Endothelial cell of umbilical vein (primary cell): ENCODE data around the gene NELFCD. TPM values are rescaled to one million over a fixed set of nuclear protein-coding genes. Genes with fewer than 3 reads are reported as not detected.
"Not testable (repeated sequence)": the region's sequence is repeated elsewhere in the genome, so short reads cannot be mapped to it uniquely, and the experiment has no call there.

Experiments
- BruUV-seq: library from RNA; stranded (reverse); fragments of 400-500 nt; replicated peaks from 2 replicates; lab custom pipeline; 2021; lab: Mats Ljungman, UMichigan
- CTCF ChIA-PET: fragments of 300-600, 350-600 bp; sonication (Branson Sonifier 250); formaldehyde crosslinking; loops from one replicate; lab custom pipeline; 2021; ENCODE audit warnings: antibody characterized with exemption, inconsistent platforms; lab: Charles Lee
- POLR2A ChIA-PET: fragments of 300-600, 350-600 bp; sonication (Branson Sonifier 250); formaldehyde crosslinking; loops from one replicate; lab custom pipeline; 2021; ENCODE audit warnings: antibody characterized with exemption, inconsistent platforms; lab: Charles Lee
- DNase-seq: peaks from one replicate; pipeline ENCODE4 v3.0.0-alpha.2; 2011; ENCODE audit warnings: low read depth, low spot score
- FAIRE-seq: peaks from 2 replicates; lab custom pipeline; 2011; peaks lifted over from hg19 to GRCh38; lab: Jason Lieb, UNC
- H2AFZ ChIP-seq: 2 replicates; pipeline ENCODE4 v1.6.0; 2012; ENCODE audit warnings: low read depth, low read length, control low read depth, inconsistent platforms
- H3K27ac ChIP-seq: 2 replicates; pipeline ENCODE4 v1.5.1; 2011; ENCODE audit warnings: low read depth, mild to moderate bottlenecking, control low read depth, low read length, moderate library complexity; ENCODE audit not compliant: insufficient read depth
- H3K27me3 ChIP-seq, 2 experiments: 2 replicates each; pipeline versions ENCODE4 v1.6.0 to v1.6.1; 2011; ENCODE audit warnings: low read length in 2 of 2, mixed read lengths in 1 of 2; ENCODE audit not compliant: control insufficient read depth in 2 of 2, insufficient read depth in 2 of 2
- H3K36me3 ChIP-seq, 2 experiments: 2 replicates in 1 of 2; 3 replicates in 1 of 2; pipeline ENCODE4 v1.5.1; 2011; ENCODE audit warnings: low read length in 2 of 2, mild to moderate bottlenecking in 1 of 2, moderate library complexity in 1 of 2; ENCODE audit not compliant: control insufficient read depth in 2 of 2, insufficient read depth in 2 of 2; ENCODE audit errors: extremely low read depth in 1 of 2
- H3K4me1 ChIP-seq: 3 replicates; pipeline ENCODE4 v1.5.1; 2011; ENCODE audit warnings: mild to moderate bottlenecking, low read length; ENCODE audit not compliant: control insufficient read depth, insufficient read depth; ENCODE audit errors: extremely low read depth
- H3K4me2 ChIP-seq: 2 replicates; pipeline ENCODE4 v1.6.1; 2011; ENCODE audit warnings: low read length, control low read depth, mixed read lengths; ENCODE audit not compliant: insufficient read depth
- H3K4me3 ChIP-seq, 3 experiments: fragments of 200-600 bp in 1 of 3; sonication (generic), shearing (Covaris generic) in 1 of 3; replicated peaks in 1 of 3; 2 replicates each; pipeline ENCODE4 v1.5.1; 2011 to 2016; ENCODE audit warnings: control low read depth in 3 of 3, low read length in 3 of 3, mild to moderate bottlenecking in 2 of 3, inconsistent platforms in 1 of 3, low read depth in 1 of 3, moderate library complexity in 1 of 3; ENCODE audit not compliant: insufficient read depth in 1 of 3
- H3K79me2 ChIP-seq: 2 replicates; pipeline ENCODE4 v1.6.0; 2012; ENCODE audit warnings: low read length, inconsistent platforms; ENCODE audit not compliant: control insufficient read depth, insufficient read depth
- H3K9ac ChIP-seq: replicated peaks from 2 replicates; pipeline ENCODE3; 2011; ENCODE audit warnings: low read length, control low read depth; ENCODE audit not compliant: insufficient read depth; ENCODE audit errors: extremely low read depth
- H3K9me1 ChIP-seq: replicated peaks from 3 replicates; pipeline ENCODE4 v1.6.0; 2011; ENCODE audit warnings: mild to moderate bottlenecking, low read length; ENCODE audit not compliant: control insufficient read depth, insufficient read depth; ENCODE audit errors: extremely low read depth
- H3K9me3 ChIP-seq: replicated peaks from 2 replicates; pipeline ENCODE4 v1.5.1; 2012; ENCODE audit warnings: low read length, inconsistent platforms; ENCODE audit not compliant: control insufficient read depth, insufficient read depth
- H4K20me1 ChIP-seq: replicated peaks from 2 replicates; pipeline ENCODE3; 2011; ENCODE audit warnings: mild to moderate bottlenecking, low read length; ENCODE audit not compliant: control insufficient read depth, insufficient read depth; ENCODE audit errors: extremely low read depth
- EZH2 ChIP-seq: IDR thresholded peaks from 2 replicates; pipeline ENCODE4 v1.6.1; 2012; ENCODE audit warnings: borderline replicate concordance, low read depth, mild to moderate bottlenecking, moderate library complexity, low read length, inconsistent platforms; ENCODE audit not compliant: severe bottlenecking
- POLR2AphosphoS5 ChIP-seq: IDR thresholded peaks from 2 replicates; pipeline ENCODE4 v1.6.1; 2012; ENCODE audit warnings: low read depth, mild to moderate bottlenecking, control low read depth, low read length, moderate library complexity; ENCODE audit not compliant: insufficient read depth
- dilution Hi-C: fragments of 300-500 bp; cut with MboI; formaldehyde crosslinking; loops from one replicate; pipeline ENCODE4 v1.15.0; 2019; ENCODE audit warnings: low sequenced_read_pairs; ENCODE audit not compliant: extremely low pct_ligation_motif_present
- intact Hi-C: fragments of 100-400 bp; cut with micrococcal nuclease; formaldehyde crosslinking; loops from one replicate; pipeline ENCODE4 v1.10.0; 2022
- polyA plus RNA-seq, 4 experiments: library from polyadenylated mRNA; depleted of rRNA in 3 of 4; stranded (reverse) in 3 of 4; unstranded in 1 of 4; fragments of >200 nt; gene quantifications; 2 replicates each; pipeline versions ENCODE4 v1.2.1 to v1.2.3, GENCODE V29; 2011 to 2012; ENCODE audit warnings: missing spikeins in 1 of 4
- total RNA-seq: library from RNA; stranded (reverse); gene quantifications from 2 replicates; pipeline ENCODE4 v1.2.3, GENCODE V29; 2021
- TF ChIP-seq, protein P1 (sequence below), 2 donors: IDR thresholded peaks; 1 replicate in 1 of 2; 2 replicates in 1 of 2; pipeline ENCODE4 v1.5.1; 2011; ENCODE audit warnings: low read length in 2 of 2, mild to moderate bottlenecking in 2 of 2, moderate library complexity in 2 of 2, control low read depth in 1 of 2, inconsistent platforms in 1 of 2, low read depth in 1 of 2; ENCODE audit not compliant: insufficient read depth in 1 of 2; ENCODE audit errors: extremely low read depth in 1 of 2

NELFCD gene
- total and polyA plus RNA-seq, 2 donors (not counting 3 experiments of a cell fraction or from before 2014, with no cell fraction given), result 90.1 to 92.5 TPM

DNA sequence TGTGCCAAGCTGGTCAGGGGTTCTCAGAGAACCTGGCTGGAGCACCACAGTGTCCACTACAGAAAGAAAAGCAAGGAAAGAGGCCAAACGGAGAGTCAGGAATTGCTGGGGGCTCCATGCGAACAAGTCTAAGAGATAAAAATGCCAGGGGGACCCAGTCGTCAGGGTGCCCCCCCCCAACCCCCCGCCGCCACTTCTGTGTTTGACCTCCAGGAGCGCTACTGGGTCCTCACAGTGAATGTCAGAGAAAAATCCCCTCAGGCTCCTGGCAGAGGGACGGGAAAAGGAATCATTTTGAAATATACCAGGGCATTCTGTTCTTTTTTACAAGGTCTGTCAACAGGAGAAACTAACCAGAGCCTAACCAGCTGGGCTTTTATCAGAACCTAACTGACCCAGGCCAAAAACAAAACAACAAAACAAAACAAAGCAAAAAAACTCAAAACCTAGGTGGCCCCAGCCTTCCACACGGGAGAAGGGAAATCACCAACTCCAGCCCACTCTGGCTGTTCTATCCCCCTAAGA is 17.9 kb upstream of the NELFCD start:
- POLR2A ChIA-PET, result no interaction called here
- FAIRE-seq (no peak), DNase-seq (no peak)
- H3K9me3 ChIP-seq, result no peaks in the 10 kb centered on the region
- H4K20me1 ChIP-seq, result no peaks in the 10 kb centered on the region
- H3K36me3 ChIP-seq, result no peaks in the 10 kb centered on the region
- H3K9me1 ChIP-seq, result no peaks in the 10 kb centered on the region
- H3K9ac ChIP-seq, result no peak overlapping the region
- no peaks in the 10 kb centered on the region for H3K4me1 ChIP-seq
- peaks cover 0 to 2% of the 10 kb centered on the region in 2 experiments for H3K27me3 ChIP-seq
- BruUV-seq, result no TSS peak
- H3K79me2 ChIP-seq, result no peaks in the 10 kb centered on the region
- CTCF ChIA-PET, result no interaction called here
- intact Hi-C loops (no loop called here), dilution Hi-C loops (no loop called here)
- H2AFZ ChIP-seq, result no peak overlapping the region
- H3K4me3 ChIP-seq, result no peak overlapping the region
- TF ChIP-seq POLR2AphosphoS5 (no peak), EZH2 (no peak)
- TF ChIP-seq, protein P1, sequence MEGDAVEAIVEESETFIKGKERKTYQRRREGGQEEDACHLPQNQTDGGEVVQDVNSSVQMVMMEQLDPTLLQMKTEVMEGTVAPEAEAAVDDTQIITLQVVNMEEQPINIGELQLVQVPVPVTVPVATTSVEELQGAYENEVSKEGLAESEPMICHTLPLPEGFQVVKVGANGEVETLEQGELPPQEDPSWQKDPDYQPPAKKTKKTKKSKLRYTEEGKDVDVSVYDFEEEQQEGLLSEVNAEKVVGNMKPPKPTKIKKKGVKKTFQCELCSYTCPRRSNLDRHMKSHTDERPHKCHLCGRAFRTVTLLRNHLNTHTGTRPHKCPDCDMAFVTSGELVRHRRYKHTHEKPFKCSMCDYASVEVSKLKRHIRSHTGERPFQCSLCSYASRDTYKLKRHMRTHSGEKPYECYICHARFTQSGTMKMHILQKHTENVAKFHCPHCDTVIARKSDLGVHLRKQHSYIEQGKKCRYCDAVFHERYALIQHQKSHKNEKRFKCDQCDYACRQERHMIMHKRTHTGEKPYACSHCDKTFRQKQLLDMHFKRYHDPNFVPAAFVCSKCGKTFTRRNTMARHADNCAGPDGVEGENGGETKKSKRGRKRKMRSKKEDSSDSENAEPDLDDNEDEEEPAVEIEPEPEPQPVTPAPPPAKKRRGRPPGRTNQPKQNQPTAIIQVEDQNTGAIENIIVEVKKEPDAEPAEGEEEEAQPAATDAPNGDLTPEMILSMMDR (IDR thresholded peaks at IDR 0.05; ENCODE audit: extremely low read depth in 1 of 2, insufficient read depth in 1 of 2, low read depth in 1 of 2, low read length in 2 of 2), result no peak
- H3K27ac ChIP-seq, result no peak overlapping the region
- no peak overlapping the region for H3K4me2 ChIP-seq

DNA sequence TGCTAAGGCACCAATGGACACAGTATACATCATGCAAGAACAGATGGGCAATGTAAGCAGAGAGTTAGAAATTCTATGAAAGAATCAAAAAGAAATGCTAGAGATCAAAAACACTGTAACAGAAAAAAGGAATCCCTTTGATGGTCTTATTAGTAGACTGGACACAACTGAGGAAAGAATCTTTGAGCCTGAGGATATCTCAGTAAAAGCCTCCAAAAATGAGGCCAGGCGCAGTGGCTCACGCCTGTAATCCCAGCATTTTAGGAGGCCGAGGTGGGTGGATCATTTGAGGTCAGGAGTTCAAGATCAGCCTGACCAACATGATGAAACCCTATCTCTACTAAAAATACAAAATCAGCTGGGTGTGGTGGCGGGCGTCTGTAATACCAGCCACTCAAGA is 17.1 kb upstream of the NELFCD start:
- H3K27me3 ChIP-seq, H3K4me2 ChIP-seq, BruUV-seq, H3K36me3 ChIP-seq, H2AFZ ChIP-seq, H3K27ac ChIP-seq, H3K4me3 ChIP-seq, POLR2A ChIA-PET, H3K4me1 ChIP-seq, FAIRE-seq, H3K9me3 ChIP-seq, H3K9me1 ChIP-seq, dilution Hi-C loops, DNase-seq, H4K20me1 ChIP-seq, H3K79me2 ChIP-seq, intact Hi-C loops, CTCF ChIA-PET, H3K9ac ChIP-seq: not testable (repeated sequence)
